HepG2 (cell line): ENCODE results near the gene LDHAL6B. TPM values are rescaled to one million over a fixed set of nuclear protein-coding genes. Genes with fewer than 3 reads are reported as not detected.

Source experiments
- CBX1 ChIP-seq: IDR thresholded peaks from one replicate; pipeline ENCODE4 v1.6.1; 2016; ENCODE audit warnings: antibody characterized with exemption, low read depth
- CREB1 ChIP-seq, 2 experiments: fragments of 450-650 bp in 1 of 2; IDR thresholded peaks; 2 replicates each; pipeline ENCODE4 v1.6.1; 2016 to 2017; ENCODE audit warnings: control low read depth in 1 of 2, mild to moderate bottlenecking in 1 of 2, missing compliant biosample characterization in 1 of 2, missing genetic modification characterization in 1 of 2
- MAFF ChIP-seq: IDR thresholded peaks from 2 replicates; pipeline ENCODE4 v1.6.1; 2011; ENCODE audit warnings: low read depth, low read length, improper control_type of control experiment
- MEIS1 ChIP-seq: sonication (generic); formaldehyde crosslinking; IDR thresholded peaks from 2 replicates; pipeline ENCODE4 v1.9.0; 2021; ENCODE audit warnings: mild to moderate bottlenecking, missing genetic modification reagents, moderate library complexity, borderline replicate concordance
- NFKBIZ ChIP-seq: IDR thresholded peaks from 2 replicates; pipeline ENCODE4 v1.6.1; 2018; ENCODE audit warnings: missing genetic modification reagents, missing compliant biosample characterization
- RNF219 ChIP-seq: sonication (generic); formaldehyde crosslinking; IDR thresholded peaks from 2 replicates; pipeline ENCODE4 v1.5.0; 2020; ENCODE audit warnings: mild to moderate bottlenecking, missing genetic modification reagents
- SATB2 ChIP-seq: sonication (generic); formaldehyde crosslinking; IDR thresholded peaks from 2 replicates; pipeline ENCODE4 v1.5.0; 2020; ENCODE audit warnings: missing genetic modification reagents
- SKI ChIP-seq: fragments of 450-650 bp; IDR thresholded peaks from one replicate; pipeline ENCODE4 v1.6.1; 2018; ENCODE audit warnings: mild to moderate bottlenecking; ENCODE audit not compliant: partially characterized antibody
- SRY ChIP-seq: sonication (generic); formaldehyde crosslinking; IDR thresholded peaks from 2 replicates; pipeline ENCODE4 v1.8.0; 2022; ENCODE audit warnings: mild to moderate bottlenecking, missing genetic modification reagents
- YEATS2 ChIP-seq: sonication (generic); formaldehyde crosslinking; IDR thresholded peaks from 2 replicates; pipeline ENCODE4 v1.4.0; 2020; ENCODE audit warnings: missing genetic modification reagents, borderline replicate concordance
- ZKSCAN8 ChIP-seq: IDR thresholded peaks from 2 replicates; pipeline ENCODE4 v1.6.1; 2016; ENCODE audit warnings: borderline replicate concordance, missing genetic modification reagents, missing compliant biosample characterization
- ZNF263 ChIP-seq: sonication (generic); formaldehyde crosslinking; IDR thresholded peaks from 2 replicates; pipeline ENCODE4 v1.4.0; 2020; ENCODE audit warnings: missing genetic modification reagents
- ZNF317 ChIP-seq: sonication (generic); formaldehyde crosslinking; IDR thresholded peaks from 2 replicates; pipeline ENCODE4 v1.5.0; 2020; ENCODE audit warnings: mild to moderate bottlenecking, missing genetic modification reagents
- ZNF501 ChIP-seq: sonication (generic); formaldehyde crosslinking; IDR thresholded peaks from 2 replicates; pipeline ENCODE4 v1.5.1; 2020; ENCODE audit warnings: mild to moderate bottlenecking, moderate library complexity, missing genetic modification reagents
- ZNF503 ChIP-seq: sonication (generic); formaldehyde crosslinking; IDR thresholded peaks from 2 replicates; pipeline ENCODE4 v1.4.0; 2020; ENCODE audit warnings: missing genetic modification reagents
- ZNF512B ChIP-seq: sonication (generic); formaldehyde crosslinking; IDR thresholded peaks from 2 replicates; pipeline ENCODE4 v1.5.1; 2020; ENCODE audit warnings: missing genetic modification reagents, mild to moderate bottlenecking, borderline replicate concordance
- ZNF724P ChIP-seq: sonication (generic); formaldehyde crosslinking; IDR thresholded peaks from 2 replicates; pipeline ENCODE4 v1.8.0; 2022; ENCODE audit warnings: missing genetic modification reagents, borderline replicate concordance
- ZNF737 ChIP-seq: sonication (generic); formaldehyde crosslinking; IDR thresholded peaks from 2 replicates; pipeline ENCODE4 v1.5.0; 2020; ENCODE audit warnings: missing genetic modification reagents, mild to moderate bottlenecking, borderline replicate concordance
- polyA plus RNA-seq, 8 experiments: library from polyadenylated mRNA; depleted of rRNA in 3 of 8; stranded (reverse) in 7 of 8; unstranded in 1 of 8; fragments of >200 nt; fragmentation: Illumina TruSeq in 4 of 8; extraction: Trizol in 4 of 8; gene quantifications; 2 replicates each; pipeline versions ENCODE4 v1.2.1 to v1.2.3, GENCODE V29; 2011 to 2016; ENCODE audit warnings: low read depth in 4 of 8, missing spikeins in 1 of 8, mixed read lengths in 1 of 8; ENCODE audit not compliant: insufficient read depth in 1 of 8
- total RNA-seq, 5 experiments: library from RNA; depleted of rRNA; stranded (reverse); fragments of >200 nt; fragmentation: Illumina TruSeq; extraction: Trizol; gene quantifications; 2 replicates each; pipeline ENCODE4 v1.2.3, GENCODE V29; 2016; ENCODE audit warnings: low read depth in 1 of 5
- TF ChIP-seq, protein P1 (sequence below): sonication (generic); formaldehyde crosslinking; IDR thresholded peaks from 2 replicates; pipeline ENCODE4 v1.8.0; 2022; ENCODE audit warnings: mild to moderate bottlenecking, missing genetic modification reagents, moderate library complexity
- TF ChIP-seq, protein P2 (sequence below): IDR thresholded peaks from 2 replicates; pipeline ENCODE4 v1.6.1; 2016; ENCODE audit warnings: missing compliant biosample characterization, missing genetic modification reagents, borderline replicate concordance

Gene LDHAL6B
- total and polyA plus RNA-seq, 2 of the 13 experiments (the other 11 are each of a cell fraction or from before 2014, with no cell fraction given), result not detected

- TF ChIP-seq ZNF512B (no peak), ZNF263 (CRISPR knock-in tag) (no peak), CBX1 (no peak), ZNF501 (CRISPR knock-in tag) (0 out of 2 replicates have a peak, but pooled peaks have one; percentile 23), MEIS1 (0 out of 2 replicates have a peak, but pooled peaks have one; percentile 38), ZNF503 (peak; percentile 76), ZNF317 (no peak), CREB1 (IDR thresholded peaks at IDR 0.05) (peak; percentile 71), CREB1 (CRISPR knock-in tag; IDR thresholded peaks at IDR 0.05) (peak; percentile 85), NFKBIZ (CRISPR knock-in tag) (no peak), SRY (CRISPR knock-in tag) (no peak), RNF219 (CRISPR knock-in tag) (no peak), ZNF724P (CRISPR knock-in tag) (no peak), MAFF (no peak), SKI (peak; percentile 10), YEATS2 (CRISPR knock-in tag) (no peak), ZKSCAN8 (CRISPR knock-in tag) (no peak), SATB2 (CRISPR knock-in tag) (no peak; the same call in 1 of the 2 replicates), ZNF737 (CRISPR knock-in tag) (no peak)
- TF ChIP-seq, protein P1, sequence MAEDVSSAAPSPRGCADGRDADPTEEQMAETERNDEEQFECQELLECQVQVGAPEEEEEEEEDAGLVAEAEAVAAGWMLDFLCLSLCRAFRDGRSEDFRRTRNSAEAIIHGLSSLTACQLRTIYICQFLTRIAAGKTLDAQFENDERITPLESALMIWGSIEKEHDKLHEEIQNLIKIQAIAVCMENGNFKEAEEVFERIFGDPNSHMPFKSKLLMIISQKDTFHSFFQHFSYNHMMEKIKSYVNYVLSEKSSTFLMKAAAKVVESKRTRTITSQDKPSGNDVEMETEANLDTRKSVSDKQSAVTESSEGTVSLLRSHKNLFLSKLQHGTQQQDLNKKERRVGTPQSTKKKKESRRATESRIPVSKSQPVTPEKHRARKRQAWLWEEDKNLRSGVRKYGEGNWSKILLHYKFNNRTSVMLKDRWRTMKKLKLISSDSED (CRISPR knock-in tag), result no peak
- TF ChIP-seq, protein P2, sequence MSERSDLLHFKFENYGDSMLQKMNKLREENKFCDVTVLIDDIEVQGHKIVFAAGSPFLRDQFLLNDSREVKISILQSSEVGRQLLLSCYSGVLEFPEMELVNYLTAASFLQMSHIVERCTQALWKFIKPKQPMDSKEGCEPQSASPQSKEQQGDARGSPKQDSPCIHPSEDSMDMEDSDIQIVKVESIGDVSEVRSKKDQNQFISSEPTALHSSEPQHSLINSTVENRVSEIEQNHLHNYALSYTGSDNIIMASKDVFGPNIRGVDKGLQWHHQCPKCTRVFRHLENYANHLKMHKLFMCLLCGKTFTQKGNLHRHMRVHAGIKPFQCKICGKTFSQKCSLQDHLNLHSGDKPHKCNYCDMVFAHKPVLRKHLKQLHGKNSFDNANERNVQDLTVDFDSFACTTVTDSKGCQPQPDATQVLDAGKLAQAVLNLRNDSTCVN, result no peak
Measured at GRCh38 chr15:59255680-59256336, 49.2 kb downstream of the LDHAL6B start (continued).
